Measurements from ENCODE around the gene ITGAX.

- no peak for TF ChIP-seq CTCF (IDR thresholded peaks at IDR 0.05)
- no peak for TF ChIP-seq POLR2A (IDR thresholded peaks at IDR 0.05)
Observed at GRCh38 chr16:31413381-31413780, 58.4 kb downstream of the ITGAX start.
